H1 (cell line): ENCODE measurements around the gene PRX.

Source experiments
- ASH2L ChIP-seq: fragments of 200-600, 300-600 bp; sonication (generic); IDR thresholded peaks from one replicate; pipeline ENCODE4 v1.7.1; 2017; ENCODE audit warnings: low read length
- GABPA ChIP-seq: IDR thresholded peaks from 2 replicates; pipeline ENCODE4 v1.6.1; 2011; ENCODE audit warnings: mild to moderate bottlenecking, low read length, moderate library complexity, borderline replicate concordance; ENCODE audit not compliant: insufficient read depth
- MAX ChIP-seq: IDR thresholded peaks from 2 replicates; pipeline ENCODE4 v1.6.1; 2012; ENCODE audit warnings: inconsistent platforms
- POLR2AphosphoS5 ChIP-seq: IDR thresholded peaks from 2 replicates; pipeline ENCODE4 v1.6.1; 2011; ENCODE audit warnings: low read depth, low read length
- RFX5 ChIP-seq: IDR thresholded peaks from 2 replicates; pipeline ENCODE4 v1.6.1; 2011; ENCODE audit warnings: low read depth, low read length, improper control_type of control experiment, borderline replicate concordance
- TAF1 ChIP-seq: IDR thresholded peaks from 2 replicates; pipeline ENCODE4 v1.6.1; 2011; ENCODE audit warnings: mild to moderate bottlenecking, low read depth, low read length

GRCh38 chr19:40425450-40426287 is 12.5 kb upstream of the PRX start, which contains the start of gene SERTAD1:
- peak; percentile 87 for TF ChIP-seq POLR2AphosphoS5
- TF ChIP-seq MAX = peak; percentile 41
- no peak for TF ChIP-seq GABPA
- TF ChIP-seq TAF1 = peak; percentile 94
- TF ChIP-seq ASH2L = no peak
- peak; percentile 61; the same call in 1 of the 2 replicates for TF ChIP-seq RFX5
